Breast epithelium (tissue), 4 donors: ENCODE data around the gene IFITM10. TPM values are rescaled to one million over a fixed set of nuclear protein-coding genes. Genes with fewer than 3 reads are reported as not detected.

Experiments
- DNase-seq, 2 donors: peaks; one replicate each; pipeline ENCODE4 v3.0.0-alpha.2; 2019; ENCODE audit warnings: low spot score in 2 of 2
- H3K27ac ChIP-seq, 2 donors: fragments of 200-600 bp; sonication (generic) in 1 of 2; one replicate each; pipeline ENCODE4 v1.5.1; 2016 to 2019; ENCODE audit warnings: mild to moderate bottlenecking in 1 of 2
- H3K27me3 ChIP-seq, 2 donors: fragments of 200-600 bp; sonication (generic) in 1 of 2; one replicate each; pipeline versions ENCODE4 v1.5.1 to v1.6.0; 2017 to 2019; ENCODE audit warnings: control low read depth in 1 of 2, mild to moderate bottlenecking in 1 of 2
- H3K36me3 ChIP-seq: fragments of 200-600 bp; one replicate; pipeline ENCODE4 v1.5.1; 2019
- H3K4me1 ChIP-seq, 2 donors: fragments of 200-600 bp; sonication (generic); one replicate each; pipeline ENCODE4 v1.5.1; 2016 to 2019; ENCODE audit warnings: control low read depth in 1 of 2
- H3K4me3 ChIP-seq, 3 donors: fragments of 200-600 bp; sonication (generic); 1 replicate in 2 of 3; 2 replicates in 1 of 3; pipeline ENCODE4 v1.5.1; 2016 to 2019; ENCODE audit warnings: mild to moderate bottlenecking in 3 of 3, moderate library complexity in 2 of 3
- H3K9me3 ChIP-seq, 2 donors: fragments of 200-600 bp; sonication (generic) in 1 of 2; one replicate each; pipeline ENCODE4 v1.5.1; 2016 to 2019; ENCODE audit warnings: control low read depth in 1 of 2
- CTCF ChIP-seq, 3 donors: fragments of 450-650 bp; IDR thresholded peaks; one replicate each; pipeline ENCODE4 v1.5.1; 2016 to 2017; ENCODE audit warnings: antibody characterized with exemption in 3 of 3, mild to moderate bottlenecking in 3 of 3, moderate library complexity in 3 of 3
- POLR2A ChIP-seq: fragments of 450-650 bp; IDR thresholded peaks from one replicate; pipeline ENCODE4 v1.6.1; 2016; ENCODE audit warnings: antibody characterized with exemption, mild to moderate bottlenecking, moderate library complexity
- POLR2AphosphoS5 ChIP-seq, 3 donors: sonication (generic); formaldehyde crosslinking; IDR thresholded peaks; one replicate each; pipeline ENCODE4 v1.6.1; 2017; ENCODE audit warnings: antibody characterized with exemption in 3 of 3
- intact Hi-C: fragments of 100-400 bp; cut with DNase I; formaldehyde crosslinking; loops from one replicate; pipeline ENCODE4 v1.15.1; 2023; ENCODE audit warnings: low total_unique reads
- total RNA-seq, 3 donors: library from RNA; depleted of rRNA; stranded (reverse); fragments of >200 nt; gene quantifications; one replicate each; pipeline ENCODE4 v1.1.0, GENCODE V29; 2016

Gene IFITM10
- total RNA-seq, 3 donors from 2014 or later, result 0.33 to 14.0 (median 1.4) TPM

GRCh38 chr11:1777737-1778136 lies 27.3 kb upstream of the IFITM10 start:
- DNase-seq, result no peak
- H3K27me3 ChIP-seq, result no peaks in the 10 kb centered on the region
- peaks cover 0 to 9% of the 10 kb centered on the region in 2 donors for H3K9me3 ChIP-seq
- H3K4me1 ChIP-seq, result no peaks in the 10 kb centered on the region
- no peak overlapping the region for H3K4me3 ChIP-seq
- intact Hi-C loops, result no loop called here
- H3K36me3 ChIP-seq, result no peaks in the 10 kb centered on the region
- no peak overlapping the region for H3K27ac ChIP-seq
- TF ChIP-seq POLR2AphosphoS5 (IDR thresholded peaks at IDR 0.05) (no peak), POLR2A (no peak), CTCF (IDR thresholded peaks at IDR 0.05) (no peak)

GRCh38 chr11:1776944-1777715 lies 26.7 kb upstream of the IFITM10 start:
- no peaks in the 10 kb centered on the region for H3K4me1 ChIP-seq
- no peak overlapping the region for H3K27ac ChIP-seq
- H3K9me3 ChIP-seq, result peaks cover 0 to 9% of the 10 kb centered on the region in 2 donors
- peak in 1 of 2 donors; percentile 47 for DNase-seq
- no peaks in the 10 kb centered on the region for H3K36me3 ChIP-seq
- no peaks in the 10 kb centered on the region for H3K27me3 ChIP-seq
- intact Hi-C loops, result no loop called here
- TF ChIP-seq CTCF (IDR thresholded peaks at IDR 0.05), result no peak
- no peak overlapping the region for H3K4me3 ChIP-seq

DNA sequence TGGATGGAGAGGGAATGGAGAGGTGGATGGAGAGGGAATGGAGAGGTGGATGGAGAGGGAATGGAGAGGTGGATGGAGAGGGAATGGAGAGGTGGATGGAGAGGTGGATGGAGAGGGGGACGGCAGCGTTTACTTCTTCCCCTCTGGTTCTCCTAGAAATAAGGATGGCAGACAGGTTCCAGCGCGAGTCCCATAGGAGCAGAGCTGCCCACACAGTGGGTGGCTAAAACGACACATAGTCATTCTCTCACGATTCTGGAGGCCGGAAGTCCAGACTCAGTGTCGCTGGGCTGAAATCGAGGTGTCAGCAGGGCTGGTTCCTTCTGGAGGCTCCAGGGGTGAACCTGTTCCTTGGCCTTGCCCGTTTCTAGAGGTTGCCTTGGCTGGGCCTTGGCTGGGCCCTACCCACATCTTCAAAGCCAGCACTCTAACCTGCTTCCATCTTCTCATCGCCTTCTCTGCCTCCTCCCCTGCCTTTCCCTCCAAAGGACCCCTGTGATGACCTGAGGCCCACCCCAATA lies 26.0 kb upstream of the IFITM10 start:
- Histone ChIP-seq H3K9me3 (peaks cover 0 to 9% of the 10 kb centered on the region in 2 donors), H3K4me1 (no peaks in the 10 kb centered on the region), H3K36me3 (no peaks in the 10 kb centered on the region), H3K27me3 (no peaks in the 10 kb centered on the region), H3K27ac (no peak overlapping the region), H3K4me3 (no peak overlapping the region)
- no peak for TF ChIP-seq CTCF (IDR thresholded peaks at IDR 0.05)
- no peak for TF ChIP-seq POLR2A
- TF ChIP-seq POLR2AphosphoS5 (IDR thresholded peaks at IDR 0.05), result no peak
- no peak for DNase-seq
- intact Hi-C loops, result no loop called here

DNA sequence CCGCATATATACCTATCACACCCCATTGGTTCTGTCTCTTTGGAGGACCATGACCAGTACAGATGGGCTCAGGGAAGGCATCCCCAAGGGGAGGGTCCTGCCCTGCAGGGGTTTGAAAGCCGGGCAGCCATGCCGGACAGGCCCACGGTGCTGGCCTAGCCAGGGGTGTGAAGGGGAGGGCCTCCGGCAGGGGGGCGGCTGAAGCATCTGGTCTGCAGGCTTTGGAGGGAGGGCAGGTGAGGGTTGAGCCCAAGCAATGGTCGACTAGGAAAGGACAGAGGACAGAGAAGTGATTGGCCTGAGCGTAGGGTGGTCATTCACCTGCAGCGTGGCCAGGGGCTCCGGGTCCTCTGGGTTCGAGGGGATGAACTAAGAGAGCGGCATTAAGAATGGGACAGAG lies 24.5 kb upstream of the IFITM10 start:
- TF ChIP-seq POLR2AphosphoS5 (IDR thresholded peaks at IDR 0.05) (no peak), POLR2A (no peak), CTCF (IDR thresholded peaks at IDR 0.05) (no peak)
- intact Hi-C loops, result no loop called here
- no peak overlapping the region for H3K27ac ChIP-seq

GRCh38 chr11:1773994-1774550 lies 23.7 kb upstream of the IFITM10 start:
- Histone ChIP-seq H3K4me1 (no peaks in the 10 kb centered on the region), H3K36me3 (no peaks in the 10 kb centered on the region), H3K27ac (no peak overlapping the region), H3K4me3 (no peak overlapping the region), H3K9me3 (peaks cover 0 to 9% of the 10 kb centered on the region in 2 donors), H3K27me3 (no peaks in the 10 kb centered on the region)
- intact Hi-C loops, result no loop called here
- TF ChIP-seq POLR2A (no peak), POLR2AphosphoS5 (IDR thresholded peaks at IDR 0.05) (no peak)
- DNase-seq, result no peak

More for the DNA sequence above, 24.5 kb upstream of the IFITM10 start:
- H3K4me1 ChIP-seq, result no peaks in the 10 kb centered on the region
- no peak overlapping the region for H3K4me3 ChIP-seq
- H3K27me3 ChIP-seq, result no peaks in the 10 kb centered on the region
- peaks cover 0 to 9% of the 10 kb centered on the region in 2 donors for H3K9me3 ChIP-seq
- DNase-seq, result peak in 1 of 2 donors; percentile 36
- no peaks in the 10 kb centered on the region for H3K36me3 ChIP-seq
